Loucy (cell line): Measurements from ENCODE around the gene TMCC3.
"Not testable (repeated sequence)": the region's sequence is repeated elsewhere in the genome, so short reads cannot be mapped to it uniquely, and the experiment has no call there.

ENCODE experiments used
- H2AFZ ChIP-seq: fragments of 200-600 bp; sonication (generic); 2 replicates; pipeline ENCODE4 v1.6.0; 2016; ENCODE audit warnings: antibody characterized with exemption, mild to moderate bottlenecking, low read length, moderate library complexity
- H3F3A ChIP-seq: fragments of 200-600 bp; 2 replicates; pipeline ENCODE4 v1.6.0; 2016; ENCODE audit warnings: antibody characterized with exemption, low read depth, mild to moderate bottlenecking
- H3K27me3 ChIP-seq: fragments of 200-600 bp; sonication (generic); 2 replicates; pipeline ENCODE4 v1.6.1; 2014; ENCODE audit warnings: low read length, mild to moderate bottlenecking; ENCODE audit not compliant: insufficient read depth, poor library complexity, severe bottlenecking
- H3K36me3 ChIP-seq: fragments of 200-600 bp; sonication (generic); 2 replicates; pipeline ENCODE4 v1.6.1; 2016; ENCODE audit warnings: low read length; ENCODE audit not compliant: insufficient read depth
- H3K4me1 ChIP-seq: fragments of 200-600 bp; sonication (generic); 2 replicates; pipeline ENCODE4 v1.5.1; 2014; ENCODE audit warnings: low read length, mild to moderate bottlenecking; ENCODE audit not compliant: insufficient read depth, poor library complexity, severe bottlenecking
- H3K4me2 ChIP-seq: fragments of 200-600 bp; sonication (generic); 2 replicates; pipeline ENCODE4 v1.6.0; 2014; ENCODE audit warnings: antibody characterized with exemption, low read length, low read depth, mild to moderate bottlenecking; ENCODE audit not compliant: poor library complexity, severe bottlenecking
- H3K4me3 ChIP-seq: fragments of 200-600 bp; sonication (generic); 2 replicates; pipeline ENCODE4 v1.5.1; 2014; ENCODE audit warnings: low read length, mild to moderate bottlenecking, mixed read lengths; ENCODE audit not compliant: poor library complexity, severe bottlenecking
- H3K79me2 ChIP-seq: fragments of 200-600 bp; sonication (generic); 2 replicates; pipeline ENCODE4 v1.6.1; 2014; ENCODE audit warnings: low read length; ENCODE audit not compliant: insufficient read depth
- H3K9ac ChIP-seq: fragments of 200-600 bp; sonication (generic); 2 replicates; pipeline ENCODE4 v1.6.0; 2014; ENCODE audit warnings: mild to moderate bottlenecking, low read depth, low read length, moderate library complexity; ENCODE audit not compliant: poor library complexity, severe bottlenecking
- H3K9me2 ChIP-seq: fragments of 200-600 bp; sonication (generic); replicated peaks from 2 replicates; pipeline ENCODE4 v1.6.1; 2016; ENCODE audit warnings: low read depth, low read length, mixed read lengths
- H3K9me3 ChIP-seq: fragments of 200-600 bp; sonication (generic); 2 replicates; pipeline ENCODE4 v1.6.1; 2014; ENCODE audit warnings: mild to moderate bottlenecking, antibody characterized with exemption, low read length, low read depth; ENCODE audit not compliant: insufficient read depth
- H4K20me1 ChIP-seq: fragments of 200-600 bp; sonication (generic); 2 replicates; pipeline ENCODE4 v1.6.0; 2014; ENCODE audit warnings: antibody characterized with exemption, low read length, mild to moderate bottlenecking; ENCODE audit not compliant: insufficient read depth, poor library complexity, severe bottlenecking
- CTCF ChIP-seq: fragments of 200-600 bp; sonication (generic); conservative IDR thresholded peaks from 2 replicates; pipeline ENCODE4 v1.5.1; 2014; ENCODE audit warnings: mild to moderate bottlenecking, antibody characterized with exemption, low read length
- EZH2phosphoT487 ChIP-seq: fragments of 200-600 bp; IDR thresholded peaks from 2 replicates; pipeline ENCODE4 v1.6.1; 2018; ENCODE audit warnings: antibody characterized with exemption, mild to moderate bottlenecking, moderate library complexity, borderline replicate concordance

Gene TMCC3

GRCh38 chr12:94550964-94551363 lies 99.4 kb downstream of the TMCC3 start:
- Histone ChIP-seq H3K4me2 (no peak overlapping the region), H3K9ac (no peak overlapping the region), H3F3A (no peaks in the 10 kb centered on the region), H3K79me2 (no peaks in the 10 kb centered on the region), H4K20me1 (no peaks in the 10 kb centered on the region), H3K4me3 (no peak overlapping the region), H2AFZ (no peak overlapping the region), H3K27me3 (no peaks in the 10 kb centered on the region), H3K9me2 (no peaks in the 10 kb centered on the region), H3K36me3 (no peaks in the 10 kb centered on the region), H3K4me1 (no peaks in the 10 kb centered on the region), H3K9me3 (no peaks in the 10 kb centered on the region)
- TF ChIP-seq CTCF (no peak), EZH2phosphoT487 (no peak)

- not testable (repeated sequence) for H3K9ac ChIP-seq, H3F3A ChIP-seq, H3K27me3 ChIP-seq, H3K36me3 ChIP-seq, H3K79me2 ChIP-seq, H3K9me2 ChIP-seq, H3K4me1 ChIP-seq, H3K9me3 ChIP-seq, H3K4me3 ChIP-seq, H4K20me1 ChIP-seq, H2AFZ ChIP-seq, H3K4me2 ChIP-seq
Observed at GRCh38 chr12:94548833-94549232, 101.5 kb downstream of the TMCC3 start.

- Histone ChIP-seq H3K36me3 (no peaks in the 10 kb centered on the region), H3K79me2 (no peaks in the 10 kb centered on the region), H3K4me3 (no peak overlapping the region), H3K4me2 (no peak overlapping the region), H3K4me1 (no peaks in the 10 kb centered on the region), H3K27me3 (no peaks in the 10 kb centered on the region), H3K9me2 (no peaks in the 10 kb centered on the region), H3K9me3 (no peaks in the 10 kb centered on the region), H3K9ac (no peak overlapping the region), H4K20me1 (no peaks in the 10 kb centered on the region), H3F3A (no peaks in the 10 kb centered on the region), H2AFZ (no peak overlapping the region)
- peak; percentile 78 for TF ChIP-seq CTCF
- TF ChIP-seq EZH2phosphoT487 = no peak
Observed at GRCh38 chr12:94545935-94546771, 104.2 kb downstream of the TMCC3 start.

GRCh38 chr12:94544355-94544754 lies 106.0 kb downstream of the TMCC3 start:
- Histone ChIP-seq H3K27me3 (no peaks in the 10 kb centered on the region), H2AFZ (no peak overlapping the region), H3K9me3 (no peaks in the 10 kb centered on the region), H3K4me2 (no peak overlapping the region), H3K4me1 (no peaks in the 10 kb centered on the region), H4K20me1 (no peaks in the 10 kb centered on the region), H3K9me2 (no peaks in the 10 kb centered on the region), H3K9ac (no peak overlapping the region), H3F3A (no peaks in the 10 kb centered on the region), H3K79me2 (no peaks in the 10 kb centered on the region), H3K4me3 (no peak overlapping the region), H3K36me3 (no peaks in the 10 kb centered on the region)
- TF ChIP-seq CTCF (no peak), EZH2phosphoT487 (no peak)
